WTC11 (cell line): ENCODE results near the gene GPR18.

Experiments used
- ARID4B ChIP-seq: sonication (generic); formaldehyde crosslinking; IDR thresholded peaks from 2 replicates; pipeline ENCODE4 v1.8.0; 2023; ENCODE audit warnings: missing genetic modification reagents, mild to moderate bottlenecking, borderline replicate concordance
- CTCF ChIP-seq: fragments of 200-600 bp; IDR thresholded peaks from 2 replicates; pipeline ENCODE4 v1.8.0; 2022; ENCODE audit warnings: antibody characterized with exemption
- GABPB1 ChIP-seq: sonication (generic); formaldehyde crosslinking; IDR thresholded peaks from 2 replicates; pipeline ENCODE4 v1.8.1; 2023; ENCODE audit warnings: mild to moderate bottlenecking, missing genetic modification reagents
- IRF2 ChIP-seq: sonication (generic); formaldehyde crosslinking; IDR thresholded peaks from 2 replicates; pipeline ENCODE4 v1.8.0; 2022; ENCODE audit warnings: low read depth, missing genetic modification reagents, borderline replicate concordance
- MYBL2 ChIP-seq: sonication (generic); formaldehyde crosslinking; IDR thresholded peaks from 2 replicates; pipeline ENCODE4 v1.8.1; 2023; ENCODE audit warnings: mild to moderate bottlenecking, moderate library complexity, missing genetic modification reagents
- TF ChIP-seq, protein P1 (sequence below): sonication (generic); formaldehyde crosslinking; IDR thresholded peaks from 2 replicates; pipeline ENCODE4 v1.8.0; 2022; ENCODE audit warnings: mild to moderate bottlenecking, missing genetic modification reagents
- TF ChIP-seq, protein P2 (sequence below): sonication (generic); formaldehyde crosslinking; conservative IDR thresholded peaks from 2 replicates; pipeline ENCODE4 v1.8.1; 2022; ENCODE audit warnings: mild to moderate bottlenecking, missing genetic modification reagents

GRCh38 chr13:99289271-99289670 is 31.1 kb upstream of the GPR18 start:
- TF ChIP-seq ARID4B (CRISPR knock-in tag) (no peak), CTCF (no peak), GABPB1 (no peak), MYBL2 (CRISPR knock-in tag) (no peak), IRF2 (CRISPR knock-in tag) (no peak)
- TF ChIP-seq, protein P1, sequence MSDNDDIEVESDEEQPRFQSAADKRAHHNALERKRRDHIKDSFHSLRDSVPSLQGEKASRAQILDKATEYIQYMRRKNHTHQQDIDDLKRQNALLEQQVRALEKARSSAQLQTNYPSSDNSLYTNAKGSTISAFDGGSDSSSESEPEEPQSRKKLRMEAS (CRISPR knock-in tag), result no peak
- TF ChIP-seq, protein P2, sequence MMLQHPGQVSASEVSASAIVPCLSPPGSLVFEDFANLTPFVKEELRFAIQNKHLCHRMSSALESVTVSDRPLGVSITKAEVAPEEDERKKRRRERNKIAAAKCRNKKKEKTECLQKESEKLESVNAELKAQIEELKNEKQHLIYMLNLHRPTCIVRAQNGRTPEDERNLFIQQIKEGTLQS (CRISPR knock-in tag), result no peak
